GM12878 (cell line): ENCODE data around the gene TRIM3. TPM values are rescaled to one million over a fixed set of nuclear protein-coding genes. Genes with fewer than 3 reads are reported as not detected.

Source experiments
- ATAC-seq: fragments of 200-7000 bp; cut with Tn5 transposase; 3 replicates; pipeline ENCODE4 v1.9.1; 2020; ENCODE audit warnings: mild to moderate bottlenecking, moderate library complexity
- BruUV-seq: library from RNA; stranded (reverse); fragments of 400-500 nt; replicated peaks from 2 replicates; lab custom pipeline; 2021; lab: Mats Ljungman, UMichigan
- CTCF ChIA-PET: fragments of 300-600 bp; sonication (Branson Sonifier 250); formaldehyde crosslinking; extraction: SDS; loops from one replicate; lab custom pipeline; 2021; ENCODE audit warnings: inconsistent platforms; lab: Yijun Ruan, JAX
- POLR2A ChIA-PET: fragments of 350-600 bp; formaldehyde crosslinking; extraction: SDS; loops from one replicate; lab custom pipeline; 2021; ENCODE audit warnings: inconsistent platforms; lab: Charles Lee
- RAD21 ChIA-PET: fragments of 300-600 bp; sonication (Branson Sonifier 250); formaldehyde crosslinking; loops from one replicate; lab custom pipeline; 2023; ENCODE audit warnings: antibody characterized with exemption; ENCODE audit not compliant: unreplicated experiment; lab: Charles Lee
- SMC1A ChIA-PET: fragments of 300-600 bp; sonication (Branson Sonifier 250); formaldehyde crosslinking; loops from one replicate; lab custom pipeline; 2023; ENCODE audit not compliant: unreplicated experiment, uncharacterized antibody; lab: Charles Lee
- DNase-seq: peaks from one replicate; pipeline ENCODE4 v3.0.0-alpha.2; 2011; ENCODE audit warnings: low read depth, low spot score
- FAIRE-seq: peaks from 3 replicates; lab custom pipeline; 2011; peaks lifted over from hg19 to GRCh38; lab: Jason Lieb, UNC
- H2AFZ ChIP-seq: 2 replicates; pipeline ENCODE4 v1.6.0; 2011; ENCODE audit warnings: low read depth, low read length, control low read depth; ENCODE audit not compliant: control insufficient read depth
- H3K27ac ChIP-seq: 2 replicates; pipeline ENCODE4 v1.5.1; 2011; ENCODE audit warnings: control low read depth; ENCODE audit not compliant: control insufficient read depth, insufficient read depth
- H3K27me3 ChIP-seq, 2 experiments: replicated peaks in 1 of 2; 2 replicates each; pipeline versions ENCODE4 v1.6.0 to v1.6.1; 2011; ENCODE audit warnings: low read length in 1 of 2; ENCODE audit not compliant: control insufficient read depth in 2 of 2, insufficient read depth in 2 of 2
- H3K36me3 ChIP-seq, 2 experiments: 2 replicates each; pipeline ENCODE4 v1.5.1; 2011; ENCODE audit warnings: low read length in 1 of 2; ENCODE audit not compliant: control insufficient read depth in 2 of 2, insufficient read depth in 2 of 2
- H3K4me1 ChIP-seq: 2 replicates; pipeline ENCODE4 v1.6.1; 2011; ENCODE audit warnings: mild to moderate bottlenecking, low read length, moderate library complexity, mixed read lengths; ENCODE audit not compliant: control insufficient read depth, insufficient read depth
- H3K4me2 ChIP-seq: 2 replicates; pipeline ENCODE4 v1.6.0; 2011; ENCODE audit warnings: control low read depth; ENCODE audit not compliant: control insufficient read depth, insufficient read depth
- H3K4me3 ChIP-seq: fragments of 200-600 bp; sonication (generic); 2 replicates; pipeline ENCODE4 v1.5.1; 2016
- H3K79me2 ChIP-seq: 2 replicates; pipeline ENCODE4 v1.6.0; 2011; ENCODE audit warnings: low read length; ENCODE audit not compliant: control insufficient read depth, insufficient read depth
- H3K9ac ChIP-seq: 2 replicates; pipeline ENCODE4 v1.8.0; 2011; ENCODE audit warnings: low read length, control low read depth, mixed read lengths; ENCODE audit not compliant: control insufficient read depth, insufficient read depth
- H3K9me3 ChIP-seq: replicated peaks from 3 replicates; pipeline ENCODE4 v1.5.1; 2011; ENCODE audit warnings: mild to moderate bottlenecking, low read length; ENCODE audit not compliant: control insufficient read depth, insufficient read depth
- H4K20me1 ChIP-seq: 2 replicates; pipeline ENCODE4 v1.6.0; 2011; ENCODE audit not compliant: control insufficient read depth, insufficient read depth
- BCLAF1 ChIP-seq: fragments of 450-650 bp; IDR thresholded peaks from 2 replicates; pipeline ENCODE4 v1.6.1; 2017; ENCODE audit warnings: antibody characterized with exemption, mild to moderate bottlenecking, moderate library complexity
- E2F4 ChIP-seq: IDR thresholded peaks from 2 replicates; pipeline ENCODE4 v1.6.1; 2012; ENCODE audit warnings: low read depth, low read length, improper control_type of control experiment
- ESRRA ChIP-seq: IDR thresholded peaks from 2 replicates; pipeline ENCODE4 v1.6.1; 2012; ENCODE audit warnings: mild to moderate bottlenecking, low read length, improper control_type of control experiment
- HCFC1 ChIP-seq: fragments of 150-350 bp; IDR thresholded peaks from 2 replicates; pipeline ENCODE4 v1.6.1; 2014; ENCODE audit warnings: low read length
- MEF2B ChIP-seq: fragments of 450-650 bp; IDR thresholded peaks from 2 replicates; pipeline ENCODE4 v1.6.1; 2018; ENCODE audit warnings: mild to moderate bottlenecking, moderate library complexity; ENCODE audit not compliant: partially characterized antibody, poor library complexity, severe bottlenecking
- MTA3 ChIP-seq: IDR thresholded peaks from 2 replicates; pipeline ENCODE4 v1.6.1; 2012; ENCODE audit warnings: low read length, inconsistent platforms, borderline replicate concordance
- MYB ChIP-seq: fragments of 150-350 bp; IDR thresholded peaks from 2 replicates; pipeline ENCODE4 v1.6.1; 2014; ENCODE audit warnings: mild to moderate bottlenecking, low read depth, low read length, borderline replicate concordance
- RUNX3 ChIP-seq: IDR thresholded peaks from 2 replicates; pipeline ENCODE4 v1.6.1; 2012; ENCODE audit warnings: low read length, inconsistent platforms
- STAT3 ChIP-seq: IDR thresholded peaks from 2 replicates; pipeline ENCODE4 v1.6.1; 2011; ENCODE audit warnings: low read depth, low read length, improper control_type of control experiment
- USF1 ChIP-seq: IDR thresholded peaks from 2 replicates; pipeline ENCODE4 v1.6.1; 2011; ENCODE audit warnings: borderline replicate concordance, low read depth, mild to moderate bottlenecking, moderate library complexity, mixed read lengths, low read length; ENCODE audit not compliant: insufficient read depth; ENCODE audit errors: extremely low read length
- ZBTB33 ChIP-seq: fragments of 450-650 bp; IDR thresholded peaks from 2 replicates; pipeline ENCODE4 v1.6.1; 2017; ENCODE audit warnings: mild to moderate bottlenecking
- ZBTB4 ChIP-seq: fragments of 450-650 bp; formaldehyde crosslinking; IDR thresholded peaks from 2 replicates; pipeline ENCODE4 v1.4.0; 2022; ENCODE audit warnings: mild to moderate bottlenecking, moderate library complexity
- ZNF622 ChIP-seq: fragments of 450-650 bp; IDR thresholded peaks from 2 replicates; pipeline ENCODE4 v1.6.1; 2017; ENCODE audit warnings: mild to moderate bottlenecking, inconsistent platforms
- WGBS: methylation state at CpG from one replicate; pipeline ENCODE4 v1.1.6; 2016; ENCODE audit warnings: low lambda C conversion rate; ENCODE audit not compliant: insufficient replicate concordance, insufficient coverage; ENCODE audit errors: missing lambda C conversion rate; 5-methylcytosine and 5-hydroxymethylcytosine counted together
- in situ Hi-C: fragments of 300-500 bp; cut with MboI; formaldehyde crosslinking; loops from 9 replicates; pipeline ENCODE4 v1.14.3; 2018; ENCODE audit warnings: mixed read lengths
- intact Hi-C: fragments of 100-400 bp; cut with micrococcal nuclease; formaldehyde crosslinking; loops from one replicate; pipeline ENCODE4 v1.14.2; 2022; ENCODE audit not compliant: unreplicated experiment
- polyA plus RNA-seq, 11 experiments: library from polyadenylated mRNA; depleted of rRNA in 4 of 11; unstranded in 6 of 11; stranded (reverse) in 5 of 11; fragments of >200 nt; fragmentation: Nextera tagmentation in 4 of 11; fragmentation: Illumina TruSeq in 1 of 11; extraction: Ambion mirVana in 4 of 11; extraction: Trizol in 1 of 11; gene quantifications; 1 replicate in 1 of 11; 2 replicates in 10 of 11; pipeline versions ENCODE4 v1.2.1 to v1.2.3, GENCODE V29; 2011 to 2016; ENCODE audit warnings: inconsistent platforms in 2 of 11, missing spikeins in 2 of 11, low read depth in 1 of 11
- total RNA-seq, 4 experiments: library from RNA; depleted of rRNA in 3 of 4; stranded (reverse); fragments of >200 nt in 3 of 4; fragmentation: Illumina TruSeq in 1 of 4; extraction: Trizol in 1 of 4; gene quantifications; 2 replicates each; pipeline versions ENCODE4 v1.2.1 to v1.2.3, GENCODE V29; 2013 to 2021

The TRIM3 gene
- total and polyA plus RNA-seq, 10 of the 15 experiments (the other 5 are each of a cell fraction or from before 2014, with no cell fraction given), result 0.34 to 11.8 (median 4.8) TPM

- no peak for TF ChIP-seq E2F4
- no peak for TF ChIP-seq ESRRA
- no peak for TF ChIP-seq RUNX3
These were observed 21.5 kb downstream of the TRIM3 start (continued) for GRCh38 chr11:6452219-6452618.

- intact Hi-C loops, result no loop called here
- FAIRE-seq (no peak), ATAC-seq (no peak), DNase-seq (no peak)
- no peak overlapping the region for H3K4me2 ChIP-seq
- no peak overlapping the region for H3K27ac ChIP-seq
- H2AFZ ChIP-seq, result no peak overlapping the region
- no peaks in the 10 kb centered on the region for H3K36me3 ChIP-seq
- ChIA-PET CTCF (interaction anchor here (1.9 to 17.4 kb wide), 2 partner anchors 71 to 86 kb away, joined by 5 to 560 read pairs; no protein-coding TSS in a partner anchor), RAD21 (interaction anchor here (14.2 kb wide), 1 partner anchor 69 kb away, joined by 305 read pairs; no protein-coding TSS in a partner anchor), SMC1A (interaction anchor here (1.4 to 12.8 kb wide), 3 partner anchors 13 to 69 kb away, joined by 4 to 293 read pairs (median 4); no protein-coding TSS in a partner anchor), POLR2A (no interaction called here)
- H4K20me1 ChIP-seq, result no peaks in the 10 kb centered on the region
- BruUV-seq, result no TSS peak
- H3K79me2 ChIP-seq, result no peaks in the 10 kb centered on the region
- 48% methylated on average over 3 of the region's 3 CpGs for WGBS
- H3K4me3 ChIP-seq, result no peak overlapping the region
- H3K9ac ChIP-seq, result no peak overlapping the region
- H3K27me3 ChIP-seq, result no peaks in the 10 kb centered on the region
- H3K4me1 ChIP-seq, result no peaks in the 10 kb centered on the region
- in situ Hi-C loops, result no loop called here
- no peaks in the 10 kb centered on the region for H3K9me3 ChIP-seq
- TF ChIP-seq MTA3 (no peak), USF1 (no peak), MEF2B (no peak), MYB (no peak), BCLAF1 (no peak), ZBTB4 (no peak), STAT3 (no peak), HCFC1 (no peak), ZNF622 (no peak), ZBTB33 (no peak)
These were observed 25.2 kb downstream of the TRIM3 start for GRCh38 chr11:6448574-6448973.
